Stimulated activated CD8-positive, alpha-beta memory T cell treated with anti-CD3 and anti-CD28 coated beads, Interleukin-2, amount 100 ng/mL, for 48 hours (primary cell): ENCODE data around the gene GID8.

Experiments used
- DNase-seq, 2 donors: peaks; one replicate each; pipeline ENCODE4 v3.0.0-alpha.2; 2020; ENCODE audit warnings: low read depth in 2 of 2

GID8 gene

GRCh38 chr20:62970307-62971210 is 32.6 kb downstream of the GID8 start:
- no peak for DNase-seq

- DNase-seq: no peak
Observed at GRCh38 chr20:62971211-62971949, 33.4 kb downstream of the GID8 start.

DNA sequence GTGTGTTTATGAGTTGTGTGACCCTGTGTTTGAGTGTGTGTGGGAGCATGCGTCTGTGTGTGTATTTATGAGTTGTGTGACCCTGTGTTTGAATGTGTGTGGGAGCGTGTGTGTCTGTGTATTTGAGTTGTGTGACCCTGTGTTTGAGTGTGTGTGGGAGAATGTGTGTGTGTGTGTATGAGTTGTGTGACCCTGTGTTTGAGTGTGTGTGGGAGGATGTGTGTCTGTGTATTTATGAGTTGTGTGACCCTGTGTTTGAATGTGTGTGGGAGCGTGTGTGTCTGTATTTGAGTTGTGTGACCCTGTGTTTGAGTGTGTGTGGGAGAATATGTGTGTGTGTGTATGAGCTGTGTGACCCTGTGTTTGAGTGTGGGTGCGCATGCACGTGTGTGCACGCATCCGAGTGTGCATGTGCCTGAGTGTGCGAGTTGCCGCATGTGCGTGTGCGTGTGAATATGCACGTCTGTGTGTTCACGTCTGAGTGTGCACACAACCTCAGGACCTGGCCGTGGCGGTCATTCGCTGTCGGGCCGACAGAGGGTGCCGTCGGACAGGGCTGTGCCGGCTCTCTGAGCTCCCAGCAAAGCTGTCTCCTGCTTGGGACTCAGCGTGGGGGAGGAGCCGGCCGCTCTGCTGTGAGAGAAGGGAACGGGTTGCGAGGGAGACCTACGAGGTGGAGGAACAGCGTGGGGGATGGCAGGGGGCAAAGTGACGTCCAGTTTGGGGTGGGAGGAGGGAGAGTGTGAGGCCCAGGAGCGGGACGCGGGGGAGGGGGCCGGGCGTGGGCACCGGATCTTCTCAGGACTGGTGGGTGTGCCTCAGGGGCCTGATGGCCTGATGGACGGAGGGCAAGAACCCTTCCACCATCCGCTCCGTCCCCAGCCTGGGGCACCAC is 34.2 kb downstream of the GID8 start:
- peak; percentile 77 to 87 for DNase-seq

DNA sequence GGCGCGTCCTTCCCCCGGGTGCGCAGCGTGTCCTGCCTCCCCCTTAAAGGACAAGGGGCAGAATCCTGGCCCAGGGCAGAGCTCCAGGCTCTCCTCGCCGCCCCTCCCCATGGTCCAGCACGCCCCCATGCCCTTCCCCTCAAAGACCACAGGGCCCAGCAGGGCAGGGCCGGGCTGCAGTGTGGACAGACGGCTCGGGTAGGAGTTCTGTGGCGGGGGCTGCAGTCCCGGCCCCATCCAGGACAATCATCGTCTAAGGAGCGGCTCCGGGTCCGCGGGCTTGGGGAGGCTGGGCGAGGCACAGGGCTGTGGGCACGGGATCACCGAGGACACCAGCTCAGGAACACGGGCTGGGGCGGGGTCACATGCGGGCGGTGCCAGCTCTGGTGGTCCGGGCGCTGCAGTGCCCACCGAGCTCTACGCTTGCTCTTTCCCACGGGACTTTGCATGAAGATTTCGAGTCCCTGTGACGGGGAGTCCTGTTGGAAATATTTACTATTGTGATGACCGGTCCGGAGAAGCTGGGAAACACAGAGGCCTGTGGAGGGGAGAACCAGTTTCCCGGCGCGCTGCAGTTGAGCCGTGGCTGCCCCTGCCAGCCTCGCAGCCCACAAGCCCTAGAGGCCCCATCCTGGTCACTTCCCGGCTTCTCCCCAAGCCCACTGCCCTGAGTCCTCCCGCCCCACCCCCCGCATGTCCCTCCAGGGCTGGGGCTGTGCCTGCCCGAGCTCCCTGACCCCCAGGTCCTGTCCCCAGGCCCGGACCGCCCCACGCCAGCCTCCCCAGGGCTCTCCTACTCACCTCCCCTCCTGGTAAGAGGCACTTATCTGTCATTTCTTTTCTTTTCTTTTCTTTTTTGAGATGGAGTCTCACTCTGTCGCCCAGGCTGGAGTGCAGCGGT is 35.1 kb downstream of the GID8 start:
- no peak for DNase-seq

GRCh38 chr20:62975251-62975760 is 37.4 kb downstream of the GID8 start:
- DNase-seq: no peak

DNA sequence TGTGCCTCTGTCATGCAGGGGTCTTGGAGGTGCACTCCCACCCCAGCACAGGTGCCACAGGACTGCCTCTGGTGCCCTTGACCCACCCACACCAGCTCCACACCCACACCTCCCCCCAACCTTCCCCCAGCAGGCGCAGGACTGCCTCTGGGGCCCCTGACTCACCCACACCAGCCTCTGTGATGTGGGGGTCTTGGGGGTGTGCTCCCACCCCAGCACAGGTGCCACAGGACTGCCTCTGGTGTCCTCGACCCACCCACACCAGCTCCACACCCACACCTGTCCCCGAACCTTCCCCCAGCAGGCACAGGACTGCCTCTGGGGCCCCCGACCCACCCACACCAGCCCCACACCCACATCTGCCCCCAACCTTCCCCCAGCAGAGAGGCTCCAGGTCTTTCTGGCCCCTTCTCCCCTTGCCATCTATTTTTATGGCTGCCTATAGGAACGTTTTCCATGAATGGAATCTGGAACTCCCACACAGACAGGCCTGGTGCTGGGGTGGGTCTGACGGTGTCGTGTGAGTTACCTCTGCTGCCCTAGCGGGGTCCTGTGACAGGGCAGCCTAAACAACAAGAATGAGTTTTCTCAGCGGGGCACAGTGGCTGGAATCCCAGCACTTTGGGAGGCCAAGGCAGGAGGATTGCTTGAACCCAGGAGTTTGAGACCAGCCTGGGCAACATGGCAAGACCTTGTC is 38.0 kb downstream of the GID8 start:
- DNase-seq: no peak

DNA sequence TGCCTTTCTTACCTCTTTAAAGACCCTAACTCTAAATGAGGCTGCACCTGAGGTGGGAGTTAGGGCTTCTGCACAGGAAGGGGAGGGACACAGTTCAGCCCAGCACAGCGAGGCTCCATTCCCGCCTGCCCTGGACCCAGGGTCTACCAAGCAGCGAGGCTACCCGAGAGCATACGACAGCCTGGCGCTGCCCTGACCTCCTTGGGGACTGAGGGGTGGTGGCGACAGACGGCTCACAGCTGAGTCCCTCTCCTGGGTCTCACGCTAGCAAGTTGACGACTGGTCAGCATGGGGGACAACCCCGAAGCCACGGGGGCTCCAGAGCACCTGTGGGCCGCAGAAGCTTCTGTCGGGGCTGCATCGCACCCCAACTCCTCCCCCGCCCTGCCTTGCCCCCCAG is 38.9 kb downstream of the GID8 start:
- no peak for DNase-seq

DNA sequence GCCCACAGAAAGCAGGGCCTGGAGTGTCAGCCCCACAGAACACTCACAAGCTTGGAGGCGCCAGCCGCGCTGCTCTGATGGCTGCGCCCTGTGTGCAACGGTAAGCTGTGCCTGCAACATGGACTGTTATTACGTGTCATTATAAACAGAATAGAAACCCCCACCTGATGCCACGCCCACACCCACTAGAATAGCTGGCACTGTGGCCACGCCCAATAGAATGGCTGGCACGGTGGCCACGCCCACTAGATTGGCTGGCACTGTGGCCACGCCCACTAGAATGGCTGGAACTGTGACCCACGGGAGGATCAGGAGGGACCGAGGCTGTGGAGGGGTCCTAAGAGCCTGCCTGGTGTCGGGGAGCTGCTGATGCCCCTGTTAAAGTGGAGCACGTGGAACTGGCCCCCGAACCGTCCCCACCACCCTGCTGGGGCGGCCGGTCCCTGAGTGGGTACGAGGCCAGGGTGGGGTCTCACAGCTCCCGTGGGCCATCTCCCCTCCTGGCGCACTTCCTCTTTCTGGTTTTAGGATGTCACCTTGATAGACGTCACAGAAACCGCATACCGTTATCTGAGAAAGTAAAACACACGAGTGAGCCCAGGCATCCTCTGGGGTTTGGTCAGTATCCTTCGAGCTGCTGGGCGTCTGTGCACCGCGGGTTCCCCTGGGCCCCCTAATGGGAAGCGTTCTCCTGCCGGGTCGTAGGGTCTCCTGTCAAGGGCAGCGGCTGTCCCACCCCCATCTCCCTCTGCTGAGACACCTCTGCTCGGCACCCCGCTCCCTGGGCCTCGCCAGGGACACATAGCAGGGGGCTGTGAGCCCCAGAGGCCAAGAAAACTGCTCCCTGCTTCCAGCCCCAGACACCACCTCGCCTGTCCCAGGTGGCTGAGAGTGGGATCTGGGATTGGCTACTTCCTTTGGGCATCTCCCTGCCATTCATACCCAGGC is 39.9 kb downstream of the GID8 start:
- DNase-seq: peak; percentile 45 to 65

GRCh38 chr20:62978561-62978943 is 40.6 kb downstream of the GID8 start:
- no peak for DNase-seq

GRCh38 chr20:62979310-62979709 is 41.4 kb downstream of the GID8 start:
- DNase-seq: no peak

DNA sequence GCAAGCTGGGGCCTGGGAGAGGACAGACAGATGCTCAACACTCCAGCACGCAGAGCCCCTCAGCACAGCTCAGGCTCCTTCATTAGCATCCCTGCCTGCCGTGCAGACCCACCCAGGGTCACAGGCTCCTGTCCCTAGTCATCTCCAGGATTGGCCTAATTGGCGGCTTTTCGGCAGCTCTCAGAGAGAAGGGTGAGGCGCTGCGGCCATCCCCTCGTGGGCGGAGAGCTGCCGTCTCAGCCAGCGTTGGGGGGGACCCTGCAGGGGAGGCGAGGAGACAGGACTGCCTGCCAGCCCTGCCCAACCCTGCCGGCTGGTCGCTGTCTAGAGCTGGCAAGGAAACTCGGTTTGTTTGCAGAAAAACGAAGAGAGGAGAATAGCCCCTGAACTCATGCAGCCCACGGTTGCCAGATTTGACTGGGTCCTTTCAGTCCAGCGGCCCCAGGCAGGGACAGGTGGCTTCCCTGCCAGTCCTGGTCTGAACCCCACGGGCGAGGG is 42.0 kb downstream of the GID8 start:
- no peak for DNase-seq

DNA sequence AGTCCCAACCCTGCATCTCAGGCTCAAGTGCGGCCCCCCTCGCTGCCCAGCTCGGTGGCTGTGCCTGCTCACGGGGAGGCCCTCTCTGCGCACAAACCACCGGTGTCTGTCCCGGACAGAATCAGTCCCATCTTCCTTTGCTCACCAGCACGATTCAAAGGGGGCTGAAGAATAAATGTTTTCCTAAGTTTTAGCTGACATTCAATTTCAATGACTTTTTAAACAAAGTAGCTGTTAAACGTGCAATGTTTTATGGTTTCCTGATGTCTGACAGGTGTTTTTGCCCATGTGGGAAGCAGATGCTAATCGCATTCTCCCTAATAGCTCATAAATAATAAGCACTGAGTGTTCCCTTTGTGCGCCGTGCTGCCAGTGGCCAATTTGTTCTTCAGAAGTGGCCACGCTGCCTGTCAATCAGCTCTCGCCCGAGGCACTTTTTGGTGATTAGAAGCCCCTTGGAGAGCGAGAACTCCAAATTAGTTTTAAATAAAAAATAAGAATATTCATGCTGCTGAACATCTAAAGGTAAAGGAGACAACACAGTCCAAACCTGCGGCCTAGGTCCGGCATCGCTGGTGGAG is 42.5 kb downstream of the GID8 start:
- DNase-seq: no peak

DNA sequence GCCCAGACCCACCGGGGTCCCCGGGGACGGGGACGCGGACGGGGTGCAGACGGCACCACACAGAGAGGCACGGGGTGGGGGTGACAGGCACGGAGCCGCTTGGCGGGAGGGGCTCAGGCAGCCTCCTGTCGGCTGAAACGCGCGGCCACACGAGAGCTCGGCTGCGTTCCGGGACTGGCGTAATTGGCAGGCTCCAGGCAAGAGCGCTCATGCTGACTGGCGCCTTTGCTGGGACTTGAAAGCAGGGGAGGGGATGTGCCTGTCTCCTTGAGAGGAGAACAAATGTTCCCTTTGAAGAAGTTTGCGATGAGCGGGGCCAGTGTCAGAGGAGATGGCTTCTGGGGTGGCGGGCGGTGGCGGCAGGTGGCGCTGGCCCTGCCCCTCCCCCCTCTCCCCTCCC is 43.0 kb downstream of the GID8 start:
- no peak for DNase-seq

DNA sequence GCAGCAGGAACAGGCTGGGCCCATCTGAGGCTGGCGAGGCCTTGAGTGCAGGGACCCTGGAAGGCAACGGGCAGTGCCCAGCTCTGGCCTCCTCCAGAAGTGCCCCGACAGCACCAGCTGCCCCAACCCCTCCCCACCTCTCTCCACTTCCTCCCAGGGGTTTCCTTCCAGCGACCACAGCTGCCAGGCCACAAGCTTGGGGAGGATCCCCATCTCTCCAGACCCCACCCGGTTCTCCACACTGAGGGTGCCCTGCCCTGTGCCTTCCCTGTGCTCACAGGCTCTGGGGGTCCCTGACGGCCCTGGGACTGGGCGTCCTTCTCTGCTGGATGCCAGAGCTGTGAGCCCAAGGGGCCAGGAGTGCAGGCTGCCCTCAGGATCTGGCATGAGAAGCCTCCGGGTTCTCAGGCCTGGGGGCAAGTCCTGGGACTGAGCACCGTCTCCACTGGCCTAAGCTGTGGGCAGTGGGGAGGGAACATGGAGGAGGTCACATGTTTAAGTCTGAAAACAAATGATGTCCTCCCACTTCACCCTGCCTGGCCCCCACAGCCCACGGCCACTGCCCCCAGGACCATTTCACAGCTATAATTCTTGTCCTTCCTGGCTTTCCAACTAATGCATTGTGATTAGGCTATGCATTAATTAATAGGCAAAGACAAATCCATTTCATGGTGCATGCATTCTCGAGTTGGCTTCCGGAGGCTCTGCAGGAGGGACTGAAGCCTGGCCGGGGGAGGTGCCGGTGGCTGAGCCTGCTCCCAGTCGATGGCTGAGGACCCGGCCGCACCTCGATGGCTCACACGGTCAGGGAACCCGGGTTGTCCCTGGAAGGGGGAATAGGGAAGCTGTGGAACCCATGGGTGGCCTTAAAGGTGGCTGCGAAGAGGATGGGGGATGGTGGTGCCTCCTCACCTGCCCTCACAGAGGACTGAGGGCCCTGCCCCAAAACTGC is 44.5 kb downstream of the GID8 start:
- no peak for DNase-seq

DNA sequence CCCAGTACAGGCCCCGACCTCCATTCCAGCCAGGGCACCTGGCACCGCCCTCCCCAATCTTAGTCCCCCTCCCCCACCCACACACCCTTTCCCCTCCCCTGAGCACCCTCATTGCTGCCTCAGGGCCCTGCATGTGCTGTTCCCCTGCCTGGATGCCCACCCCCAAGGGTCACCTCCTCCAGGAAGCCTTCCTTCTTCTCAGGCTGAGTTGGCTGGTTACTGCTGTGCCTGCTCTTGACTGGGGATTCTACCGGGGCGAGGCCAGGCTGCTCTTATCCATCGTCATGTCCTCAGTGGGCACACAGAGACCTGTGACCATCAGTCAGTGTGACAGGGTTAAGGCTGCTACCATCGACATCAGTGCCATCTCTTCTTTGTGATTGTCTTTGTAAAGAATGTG is 45.3 kb downstream of the GID8 start:
- DNase-seq: no peak

GRCh38 chr20:62984666-62985443 is 46.9 kb downstream of the GID8 start:
- no peak for DNase-seq

DNA sequence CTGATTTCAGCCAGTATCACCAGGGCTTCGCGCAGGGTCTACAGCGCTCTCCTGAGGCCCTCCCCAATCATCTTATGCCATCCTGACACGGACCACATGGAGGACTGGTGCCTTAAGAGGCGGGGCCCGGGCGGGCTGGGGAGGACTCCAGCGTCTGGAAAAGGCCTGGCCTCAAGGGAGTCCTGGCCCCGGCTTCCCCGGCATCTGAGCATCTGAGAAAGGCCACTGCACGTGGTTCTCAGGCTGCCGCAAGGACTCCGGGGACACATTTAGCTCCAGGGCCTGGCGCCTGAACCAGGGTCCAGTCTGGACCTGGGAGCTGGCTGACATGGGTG is 47.5 kb downstream of the GID8 start:
- DNase-seq: no peak
